Upper lobe of left lung (tissue), 4 donors: ENCODE results near the gene FOXN1.

Experiments
- CTCF ChIP-seq, 6 experiments: fragments of 450-650 bp in 4 of 6; fragments of 200-600 bp in 2 of 6; sonication (generic) in 2 of 6; IDR thresholded peaks; one replicate each; pipeline ENCODE4 v1.5.1; 2016 to 2019; ENCODE audit warnings: antibody characterized with exemption in 6 of 6
- EP300 ChIP-seq, 4 donors: sonication (generic); formaldehyde crosslinking; IDR thresholded peaks; one replicate each; pipeline ENCODE4 v1.5.1; 2017; ENCODE audit warnings: antibody characterized with exemption in 4 of 4, control low read depth in 2 of 4
- POLR2AphosphoS5 ChIP-seq, 2 donors: sonication (generic); formaldehyde crosslinking; IDR thresholded peaks; one replicate each; pipeline ENCODE4 v1.5.1; 2017; ENCODE audit warnings: antibody characterized with exemption in 2 of 2

GRCh38 chr17:28521311-28522085 is 15.3 kb downstream of the FOXN1 start:
- TF ChIP-seq CTCF (IDR thresholded peaks at IDR 0.05), result no peak
- no peak for TF ChIP-seq POLR2AphosphoS5 (IDR thresholded peaks at IDR 0.05)
- TF ChIP-seq EP300 (IDR thresholded peaks at IDR 0.05), result no peak
